ENCODE results near the gene LRRC56.

GRCh38 chr11:488992-489391 is 48.3 kb upstream of the LRRC56 start:
- TF ChIP-seq TCF3 (CRISPR knock-in tag; IDR thresholded peaks at IDR 0.05) (no peak), FOXA1 (IDR thresholded peaks at IDR 0.05; ENCODE audit: borderline replicate concordance) (no peak), ZFX (CRISPR knock-in tag; IDR thresholded peaks at IDR 0.05) (no peak), EP300 (IDR thresholded peaks at IDR 0.05; ENCODE audit: low read length) (no peak), KAT2B (IDR thresholded peaks at IDR 0.05; ENCODE audit: low read depth, low read length) (no peak), SRSF9 (IDR thresholded peaks at IDR 0.05; ENCODE audit: borderline replicate concordance, low read depth, low read length) (no peak), NR3C1 (CRISPR knock-in tag; IDR thresholded peaks at IDR 0.05) (no peak), REST (IDR thresholded peaks at IDR 0.05; ENCODE audit: borderline replicate concordance) (no peak), REST (CRISPR knock-in tag; IDR thresholded peaks at IDR 0.05; ENCODE audit: low read depth) (no peak), ZNF3 (CRISPR knock-in tag; IDR thresholded peaks at IDR 0.05) (no peak)
